Fibroblast of the aortic adventitia (primary cell): ENCODE results near the gene RPS27L. TPM values are rescaled to one million over a fixed set of nuclear protein-coding genes. Genes with fewer than 3 reads are reported as not detected.

ENCODE experiments used
- DNase-seq: peaks from one replicate; pipeline ENCODE4 v3.0.0-alpha.2; 2010; ENCODE audit warnings: low read depth
- H3K4me3 ChIP-seq: 2 replicates; pipeline ENCODE4 v1.5.1; 2011; ENCODE audit warnings: low read depth, mild to moderate bottlenecking, control low read depth, low read length, moderate library complexity
- total RNA-seq: library from RNA; depleted of rRNA; stranded (reverse); fragments of >200 nt; gene quantifications from 2 replicates; pipeline ENCODE4 v1.2.3, GENCODE V29; 2012; ENCODE audit warnings: low replicate concordance
- TF ChIP-seq, protein P1 (sequence below): IDR thresholded peaks from 2 replicates; pipeline ENCODE4 v1.5.1; 2011; ENCODE audit warnings: mild to moderate bottlenecking, low read length, control low read depth, inconsistent platforms; ENCODE audit not compliant: insufficient read depth

The RPS27L gene
- total RNA-seq, result 92.0 and 193 TPM in 2 replicates

DNA sequence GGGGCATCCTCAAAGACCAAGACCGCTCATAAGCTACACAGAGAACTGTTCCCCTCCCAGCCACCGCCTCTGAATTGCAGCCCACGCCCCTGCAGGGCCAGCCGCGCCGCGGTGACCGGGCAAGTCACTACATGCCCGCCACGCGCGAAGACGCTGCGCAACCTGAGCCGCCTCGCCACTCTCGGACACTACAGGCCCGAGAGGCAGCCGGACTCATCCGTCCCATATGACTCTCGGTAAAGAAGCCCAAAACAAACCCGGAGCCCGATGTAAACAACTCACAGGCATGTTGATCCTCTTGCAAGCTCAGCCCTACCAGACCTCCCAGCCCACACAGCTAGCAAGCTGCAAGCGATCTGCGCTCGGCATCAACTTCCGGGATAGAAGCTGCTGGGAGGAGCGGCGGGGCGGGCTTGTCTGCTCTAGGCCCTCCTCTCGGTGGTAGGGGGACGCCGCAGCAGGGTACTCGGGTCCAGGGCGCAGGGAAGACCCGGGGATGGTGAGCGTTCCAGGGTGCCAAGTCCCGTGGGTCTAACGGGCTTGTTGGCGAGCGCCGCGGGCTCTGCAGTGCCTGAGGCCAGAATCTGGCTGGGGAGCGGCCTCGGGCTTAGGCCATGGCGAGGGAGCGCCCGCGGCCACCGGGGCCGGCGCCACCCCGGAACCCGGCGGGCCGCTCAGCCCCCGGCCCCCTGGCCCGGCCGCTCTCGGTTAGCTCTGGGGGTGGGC lies at the start of gene RPS27L:
Gene RPS27L (minus strand): TSS at position 360 of the 726 bp plus-strand sequence. CDS start 72 bp downstream, at position 288.
- TF ChIP-seq, protein P1, sequence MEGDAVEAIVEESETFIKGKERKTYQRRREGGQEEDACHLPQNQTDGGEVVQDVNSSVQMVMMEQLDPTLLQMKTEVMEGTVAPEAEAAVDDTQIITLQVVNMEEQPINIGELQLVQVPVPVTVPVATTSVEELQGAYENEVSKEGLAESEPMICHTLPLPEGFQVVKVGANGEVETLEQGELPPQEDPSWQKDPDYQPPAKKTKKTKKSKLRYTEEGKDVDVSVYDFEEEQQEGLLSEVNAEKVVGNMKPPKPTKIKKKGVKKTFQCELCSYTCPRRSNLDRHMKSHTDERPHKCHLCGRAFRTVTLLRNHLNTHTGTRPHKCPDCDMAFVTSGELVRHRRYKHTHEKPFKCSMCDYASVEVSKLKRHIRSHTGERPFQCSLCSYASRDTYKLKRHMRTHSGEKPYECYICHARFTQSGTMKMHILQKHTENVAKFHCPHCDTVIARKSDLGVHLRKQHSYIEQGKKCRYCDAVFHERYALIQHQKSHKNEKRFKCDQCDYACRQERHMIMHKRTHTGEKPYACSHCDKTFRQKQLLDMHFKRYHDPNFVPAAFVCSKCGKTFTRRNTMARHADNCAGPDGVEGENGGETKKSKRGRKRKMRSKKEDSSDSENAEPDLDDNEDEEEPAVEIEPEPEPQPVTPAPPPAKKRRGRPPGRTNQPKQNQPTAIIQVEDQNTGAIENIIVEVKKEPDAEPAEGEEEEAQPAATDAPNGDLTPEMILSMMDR, result no peak
- DNase-seq, result peak; percentile 94
- H3K4me3 ChIP-seq, result peak within 1 kb of the TSS; percentile 93

DNA sequence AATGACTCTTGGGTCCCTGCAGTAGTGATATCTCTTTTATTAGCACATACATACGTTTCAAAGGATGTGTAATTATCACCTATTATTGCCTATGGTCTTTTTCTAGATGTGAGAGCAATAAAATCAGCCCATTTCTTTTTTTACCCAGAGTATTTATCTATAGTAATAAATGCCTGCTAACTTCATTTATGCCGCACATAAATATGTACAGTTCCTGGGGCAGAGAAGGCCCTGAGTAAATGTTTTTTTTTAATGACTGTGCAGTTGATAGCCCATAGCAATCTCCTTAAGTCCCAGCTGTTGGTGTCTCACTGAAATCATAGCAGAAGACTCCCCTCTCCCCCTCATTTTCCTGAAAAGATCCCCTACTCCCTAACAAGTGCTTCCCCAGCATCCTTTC lies 48.8 kb upstream of the RPS27L start:
- TF ChIP-seq, protein P1, result no peak
- DNase-seq, result no peak
- H3K4me3 ChIP-seq, result no peak overlapping the region

DNA sequence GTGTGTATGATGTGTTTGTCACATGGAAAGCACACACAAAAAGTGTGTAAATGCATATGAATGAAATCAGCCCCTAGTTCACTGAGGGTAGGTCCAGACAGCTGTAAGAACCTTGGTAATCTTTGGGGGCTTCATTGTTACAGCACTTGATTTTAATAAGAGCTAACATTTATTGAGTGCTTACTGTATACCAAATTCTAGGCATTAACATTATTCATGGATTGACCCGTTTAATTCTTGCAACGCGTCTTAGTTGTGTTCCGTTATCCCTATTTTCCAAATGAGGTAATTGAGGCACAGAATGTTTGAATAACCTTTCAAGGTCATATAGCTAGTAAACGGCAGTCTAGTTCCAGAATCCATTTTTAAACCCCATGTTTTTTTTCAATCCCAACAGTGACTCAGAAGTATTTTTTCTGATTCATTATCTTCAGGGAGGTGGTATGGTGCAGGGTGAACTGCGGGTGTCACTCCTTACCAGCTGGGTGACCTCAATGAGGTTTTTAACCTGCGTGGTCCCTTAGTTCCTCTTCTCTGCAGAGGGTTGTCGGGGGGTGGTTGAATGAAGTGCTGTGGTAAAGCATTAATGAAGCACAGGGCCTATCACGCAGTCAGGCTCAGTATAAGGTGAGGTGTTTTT lies 46.3 kb upstream of the RPS27L start:
- no peak overlapping the region for H3K4me3 ChIP-seq
- TF ChIP-seq, protein P1, result no peak
- no peak for DNase-seq

DNA sequence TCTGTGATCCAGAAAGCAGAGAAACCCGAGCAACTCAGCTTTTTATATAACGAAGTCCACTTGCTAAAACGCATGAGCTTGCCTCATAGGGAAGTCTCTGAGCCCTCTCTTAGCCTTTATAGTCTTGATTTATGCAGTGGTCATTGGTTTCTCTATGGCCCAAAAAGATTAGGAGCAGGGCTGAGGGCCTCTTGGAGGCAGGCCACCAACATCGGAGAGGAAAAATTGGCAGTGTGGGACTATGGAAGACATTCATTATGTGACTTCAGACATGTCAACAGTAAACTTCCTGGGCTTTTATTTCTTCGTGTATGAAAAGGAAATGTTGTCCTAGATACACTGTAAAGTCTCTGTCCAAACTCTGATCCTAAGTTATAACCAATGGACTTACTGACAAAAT lies 45.6 kb upstream of the RPS27L start:
- TF ChIP-seq, protein P1, result no peak
- DNase-seq, result no peak
- H3K4me3 ChIP-seq, result no peak overlapping the region

DNA sequence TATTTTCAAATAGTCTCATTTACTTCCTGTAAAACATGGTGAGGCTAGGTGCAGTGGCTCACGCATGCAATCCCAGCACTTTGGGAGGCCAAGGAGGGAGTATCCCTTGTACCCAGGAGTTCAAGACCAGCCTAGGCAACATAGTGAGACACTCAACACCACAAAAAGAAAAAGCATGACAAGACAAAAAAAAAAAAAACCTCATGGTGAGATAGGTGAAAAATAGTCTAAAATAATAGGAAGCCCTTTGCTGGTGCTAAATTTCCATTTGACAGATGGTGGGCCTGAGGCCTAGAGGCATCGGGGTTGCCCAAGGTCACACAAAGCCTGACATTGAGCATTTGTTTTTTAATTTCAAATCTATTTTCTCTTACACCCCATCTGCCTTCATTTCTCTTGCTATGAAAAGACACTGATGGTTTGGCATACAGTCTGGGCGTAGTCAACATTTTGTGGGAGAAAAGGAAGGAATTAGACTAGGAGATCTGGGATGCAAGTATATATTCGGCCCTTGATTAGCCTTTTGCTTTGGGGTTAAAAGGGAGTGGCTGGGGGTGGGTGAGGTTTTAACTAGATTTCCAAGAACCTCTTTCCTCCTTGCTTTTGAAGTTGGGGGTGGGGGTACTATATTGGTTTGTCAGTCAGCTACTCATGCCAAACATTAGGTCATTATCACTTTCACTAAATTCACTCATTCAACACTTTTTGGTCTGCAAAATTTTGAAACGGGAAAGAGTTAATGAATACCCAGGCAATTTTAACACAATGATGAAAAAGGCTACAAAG lies 43.4 kb upstream of the RPS27L start:
- TF ChIP-seq, protein P1, result no peak
- no peak overlapping the region for H3K4me3 ChIP-seq
- DNase-seq, result no peak

DNA sequence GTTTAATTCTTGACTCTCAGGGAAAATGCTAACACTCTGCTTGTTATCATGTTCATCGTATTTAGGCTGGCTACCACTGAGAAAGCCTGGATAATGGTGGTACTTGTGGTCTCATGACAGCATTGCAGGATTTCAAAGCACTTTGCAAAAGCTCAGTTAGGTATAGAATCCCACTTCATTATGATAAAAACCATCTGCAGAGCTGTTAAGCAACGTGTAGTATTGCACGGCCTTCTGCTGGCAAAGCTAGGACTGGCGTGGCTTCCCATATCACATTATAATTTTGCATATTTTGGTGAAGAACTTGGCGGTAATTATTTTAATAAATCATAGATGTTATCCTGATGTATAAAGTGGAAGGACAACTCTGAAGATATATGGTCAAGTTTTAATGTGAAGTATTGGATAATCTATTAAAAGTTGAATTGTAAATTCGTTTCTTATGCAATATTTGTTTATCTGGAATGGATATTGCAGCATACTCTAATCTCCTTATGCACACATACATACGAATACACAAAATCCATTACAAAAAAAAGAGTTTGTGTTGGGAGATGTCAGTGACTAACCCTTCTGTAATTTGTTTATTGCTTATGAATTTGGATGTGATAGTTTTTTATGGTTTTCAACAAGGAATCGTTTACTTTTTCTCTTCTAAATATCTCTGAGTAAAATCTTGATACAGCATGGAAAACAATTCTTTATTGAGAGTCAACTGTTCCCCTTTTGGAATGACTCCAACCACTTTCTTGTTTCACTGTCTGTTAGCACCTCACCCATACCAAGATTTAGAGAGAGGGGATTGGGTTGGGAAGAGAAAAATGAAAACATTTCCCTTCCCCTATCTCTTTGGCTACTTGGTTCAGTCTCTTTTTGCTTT lies 41.3 kb upstream of the RPS27L start:
- peak; percentile 85 for DNase-seq
- TF ChIP-seq, protein P1, result peak; percentile 9
- H3K4me3 ChIP-seq, result no peak overlapping the region
